ENCODE results near the gene IFIT3.

DNA sequence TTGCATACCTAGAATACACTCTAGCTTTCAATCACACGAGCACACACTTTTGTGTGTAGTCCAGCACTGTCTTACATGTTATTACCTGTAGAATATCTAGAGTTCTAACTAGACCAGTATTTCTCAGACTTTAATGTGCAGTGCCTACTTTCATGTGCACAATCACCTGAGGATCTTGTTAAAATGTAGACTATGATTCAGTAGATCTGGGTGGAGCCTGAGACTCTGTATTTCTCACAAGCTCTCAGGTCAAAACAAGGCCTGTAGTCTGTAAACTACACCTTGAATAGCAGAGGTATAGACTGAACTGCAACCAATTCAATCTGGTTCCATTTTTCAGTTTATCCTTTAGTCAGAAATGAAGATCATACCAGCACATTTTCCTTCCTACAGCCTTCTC, 14.8 kb upstream of the IFIT3 start:
- TF ChIP-seq, protein P1, sequence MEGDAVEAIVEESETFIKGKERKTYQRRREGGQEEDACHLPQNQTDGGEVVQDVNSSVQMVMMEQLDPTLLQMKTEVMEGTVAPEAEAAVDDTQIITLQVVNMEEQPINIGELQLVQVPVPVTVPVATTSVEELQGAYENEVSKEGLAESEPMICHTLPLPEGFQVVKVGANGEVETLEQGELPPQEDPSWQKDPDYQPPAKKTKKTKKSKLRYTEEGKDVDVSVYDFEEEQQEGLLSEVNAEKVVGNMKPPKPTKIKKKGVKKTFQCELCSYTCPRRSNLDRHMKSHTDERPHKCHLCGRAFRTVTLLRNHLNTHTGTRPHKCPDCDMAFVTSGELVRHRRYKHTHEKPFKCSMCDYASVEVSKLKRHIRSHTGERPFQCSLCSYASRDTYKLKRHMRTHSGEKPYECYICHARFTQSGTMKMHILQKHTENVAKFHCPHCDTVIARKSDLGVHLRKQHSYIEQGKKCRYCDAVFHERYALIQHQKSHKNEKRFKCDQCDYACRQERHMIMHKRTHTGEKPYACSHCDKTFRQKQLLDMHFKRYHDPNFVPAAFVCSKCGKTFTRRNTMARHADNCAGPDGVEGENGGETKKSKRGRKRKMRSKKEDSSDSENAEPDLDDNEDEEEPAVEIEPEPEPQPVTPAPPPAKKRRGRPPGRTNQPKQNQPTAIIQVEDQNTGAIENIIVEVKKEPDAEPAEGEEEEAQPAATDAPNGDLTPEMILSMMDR (conservative IDR thresholded peaks at IDR 0.05), result no peak
- TF ChIP-seq EZH2 (IDR thresholded peaks at IDR 0.05; ENCODE audit: low read depth), result no peak
